ENCODE data around the gene MAD1L1.
"Not testable (repeated sequence)": the region's sequence is repeated elsewhere in the genome, so short reads cannot be mapped to it uniquely, and the experiment has no call there.

Gene MAD1L1

GRCh38 chr7:2037808-2038522 lies 194.8 kb downstream of the MAD1L1 start:
- no peak overlapping the region for H3K9ac ChIP-seq (ENCODE audit: low read length)
- H3K4me1 ChIP-seq (ENCODE audit: control insufficient read depth, insufficient read depth, low read length), result no peaks in the 10 kb centered on the region
- peak overlapping the region; percentile 52 for H3K4me3 ChIP-seq (ENCODE audit: low read length)
- H3K27me3 ChIP-seq (ENCODE audit: control insufficient read depth, insufficient read depth, low read length), result no peaks in the 10 kb centered on the region
- peaks cover 3% of the 10 kb centered on the region for H3K36me3 ChIP-seq (ENCODE audit: control insufficient read depth, insufficient read depth, low read length)
- H3K27ac ChIP-seq (ENCODE audit: low read depth, low read length), result no peak overlapping the region

- no peaks in the 10 kb centered on the region for H3K36me3 ChIP-seq (ENCODE audit: control insufficient read depth, insufficient read depth, low read length)
- H3K27ac ChIP-seq (ENCODE audit: low read depth, low read length), result no peak overlapping the region
- H3K27me3 ChIP-seq (ENCODE audit: control insufficient read depth, insufficient read depth, low read length), result no peaks in the 10 kb centered on the region
- H3K4me1 ChIP-seq (ENCODE audit: control insufficient read depth, insufficient read depth, low read length), result no peaks in the 10 kb centered on the region
- peak overlapping the region; percentile 52 for H3K4me3 ChIP-seq (ENCODE audit: low read length)
- H3K9ac ChIP-seq (ENCODE audit: low read length), result no peak overlapping the region
Measured at GRCh38 chr7:2037301-2037807, 195.4 kb downstream of the MAD1L1 start.

DNA sequence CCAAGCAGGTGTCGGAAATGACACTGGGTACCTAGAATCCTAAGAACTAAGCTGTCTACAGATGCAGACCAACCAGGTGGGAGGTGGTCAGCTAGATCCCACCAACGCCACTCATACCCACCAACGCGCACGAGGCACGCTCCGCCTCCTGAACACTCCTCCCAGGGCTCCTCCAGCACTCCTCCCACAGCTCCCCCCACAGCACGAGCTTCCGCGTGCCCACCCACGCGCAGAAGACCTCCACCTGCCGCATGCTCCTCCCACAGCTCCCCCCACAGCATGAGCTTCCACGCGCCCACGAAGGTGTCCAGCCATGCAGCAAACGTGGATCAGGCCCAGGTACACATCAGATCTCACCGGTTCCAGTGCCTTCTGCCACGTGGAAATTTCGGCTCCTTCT lies 196.0 kb downstream of the MAD1L1 start:
- Histone ChIP-seq H3K27me3 (ENCODE audit: control insufficient read depth, insufficient read depth, low read length) (no peaks in the 10 kb centered on the region), H3K36me3 (ENCODE audit: control insufficient read depth, insufficient read depth, low read length) (no peaks in the 10 kb centered on the region), H3K9ac (ENCODE audit: low read length) (no peak overlapping the region), H3K4me3 (ENCODE audit: low read length) (no peak overlapping the region), H3K27ac (ENCODE audit: low read depth, low read length) (no peak overlapping the region), H3K4me1 (ENCODE audit: control insufficient read depth, insufficient read depth, low read length) (no peaks in the 10 kb centered on the region)

GRCh38 chr7:2036201-2036600 lies 196.5 kb downstream of the MAD1L1 start:
- not testable (repeated sequence) for H3K4me3 ChIP-seq (ENCODE audit: low read length); H3K27me3 ChIP-seq (ENCODE audit: control insufficient read depth, insufficient read depth, low read length); H3K27ac ChIP-seq (ENCODE audit: low read depth, low read length); H3K9ac ChIP-seq (ENCODE audit: low read length); H3K36me3 ChIP-seq (ENCODE audit: control insufficient read depth, insufficient read depth, low read length); H3K4me1 ChIP-seq (ENCODE audit: control insufficient read depth, insufficient read depth, low read length)

DNA sequence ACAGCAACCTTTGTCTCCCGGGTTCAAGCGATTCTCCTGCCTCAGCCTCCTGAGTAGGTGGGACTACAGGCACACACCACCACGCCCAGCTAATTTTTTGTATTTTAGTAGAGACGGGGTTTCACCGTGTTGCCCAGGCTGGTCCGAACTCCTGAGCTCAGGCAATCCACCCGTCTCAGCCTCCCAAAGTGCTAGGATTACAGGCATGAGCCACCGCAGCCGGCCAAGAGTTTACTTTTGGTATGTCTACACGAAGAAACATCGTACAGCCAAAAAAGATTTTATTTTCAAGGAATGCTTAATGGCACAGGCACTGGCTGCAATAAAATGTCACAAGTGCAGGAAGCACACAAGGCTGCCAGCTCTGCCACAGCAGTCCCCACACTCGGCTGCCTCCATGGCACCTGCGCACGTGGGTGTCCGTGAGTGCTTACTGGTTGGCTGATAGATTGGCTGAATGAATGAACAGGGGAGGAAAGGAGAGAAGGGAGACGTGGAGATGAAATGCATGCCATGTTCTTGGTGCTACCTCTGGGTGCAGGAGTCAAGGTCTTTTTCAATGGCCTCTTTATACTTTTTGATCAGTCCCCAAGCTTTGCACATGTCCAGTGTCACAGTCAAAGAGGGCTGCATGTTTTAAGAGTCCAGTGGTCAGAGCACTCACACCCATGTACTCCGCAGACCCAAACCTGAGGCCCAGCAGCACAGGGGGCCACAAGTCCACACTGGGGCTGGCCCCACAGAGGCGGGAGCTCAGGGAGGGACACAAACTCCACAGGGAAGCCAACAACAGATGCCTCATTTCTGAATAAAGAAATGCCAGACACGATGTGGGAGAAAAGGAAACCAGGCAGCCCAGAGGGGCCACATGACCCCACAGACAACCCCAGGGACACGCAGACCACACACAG lies 198.2 kb downstream of the MAD1L1 start:
- Histone ChIP-seq H3K9ac (ENCODE audit: low read length) (no peak overlapping the region), H3K27ac (ENCODE audit: low read depth, low read length) (no peak overlapping the region), H3K4me3 (ENCODE audit: low read length) (no peak overlapping the region), H3K27me3 (ENCODE audit: control insufficient read depth, insufficient read depth, low read length) (no peaks in the 10 kb centered on the region), H3K36me3 (ENCODE audit: control insufficient read depth, insufficient read depth, low read length) (no peaks in the 10 kb centered on the region), H3K4me1 (ENCODE audit: control insufficient read depth, insufficient read depth, low read length) (no peaks in the 10 kb centered on the region)

- Histone ChIP-seq H3K4me1 (ENCODE audit: control insufficient read depth, insufficient read depth, low read length) (no peaks in the 10 kb centered on the region), H3K9ac (ENCODE audit: low read length) (no peak overlapping the region), H3K27me3 (ENCODE audit: control insufficient read depth, insufficient read depth, low read length) (no peaks in the 10 kb centered on the region), H3K36me3 (ENCODE audit: control insufficient read depth, insufficient read depth, low read length) (no peaks in the 10 kb centered on the region), H3K4me3 (ENCODE audit: low read length) (no peak overlapping the region), H3K27ac (ENCODE audit: low read depth, low read length) (no peak overlapping the region)
Measured at GRCh38 chr7:2033586-2034135, 199.1 kb downstream of the MAD1L1 start.

- Histone ChIP-seq H3K27ac (ENCODE audit: low read depth, low read length) (no peak overlapping the region), H3K4me1 (ENCODE audit: control insufficient read depth, insufficient read depth, low read length) (no peaks in the 10 kb centered on the region)
Measured at GRCh38 chr7:2032876-2033407, 199.8 kb downstream of the MAD1L1 start.

DNA sequence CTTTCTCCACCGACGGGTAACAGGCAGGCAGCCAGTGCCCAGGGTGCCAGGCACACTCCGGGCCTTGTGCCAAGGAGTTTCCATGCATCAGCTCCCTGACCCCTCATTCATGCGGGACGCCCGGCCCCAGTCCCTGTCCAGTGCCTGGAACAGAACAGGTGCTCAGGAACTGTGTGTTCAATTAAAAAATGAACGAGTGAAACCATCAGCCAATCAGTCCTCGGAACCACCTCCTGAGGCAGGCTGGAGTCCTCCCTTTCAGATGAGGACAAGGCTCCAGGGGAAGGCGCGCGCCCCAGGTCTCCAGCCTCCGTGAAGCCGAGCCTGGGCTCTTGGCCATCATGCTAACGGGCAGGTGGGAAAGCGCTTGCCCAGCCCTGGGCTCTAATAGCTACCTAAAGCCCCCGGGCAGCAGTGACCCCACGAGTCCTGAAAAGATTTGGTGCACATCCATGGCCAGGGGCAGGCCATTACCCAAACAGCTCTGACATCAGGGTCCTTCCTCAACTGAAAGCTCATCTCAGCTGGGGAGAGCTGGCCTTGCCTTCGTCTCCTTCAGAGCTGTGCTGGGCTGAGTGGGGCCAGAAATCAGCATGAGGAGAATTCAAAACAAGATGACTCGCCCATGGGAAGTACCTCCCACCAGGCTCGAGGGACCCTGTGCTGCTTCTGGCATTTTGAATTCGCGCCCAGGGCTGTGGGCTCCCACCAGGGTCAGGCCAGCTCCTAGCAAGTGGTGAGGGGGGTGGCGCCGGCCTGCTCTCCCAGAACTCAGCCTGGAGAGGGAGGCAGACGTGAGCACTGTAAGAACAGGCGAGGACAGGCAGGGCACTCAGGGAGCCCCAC lies 200.5 kb downstream of the MAD1L1 start:
- H3K4me3 ChIP-seq (ENCODE audit: low read length), result no peak overlapping the region
- no peak overlapping the region for H3K27ac ChIP-seq (ENCODE audit: low read depth, low read length)
- H3K36me3 ChIP-seq (ENCODE audit: control insufficient read depth, insufficient read depth, low read length), result no peaks in the 10 kb centered on the region
- H3K27me3 ChIP-seq (ENCODE audit: control insufficient read depth, insufficient read depth, low read length), result no peaks in the 10 kb centered on the region
- no peaks in the 10 kb centered on the region for H3K4me1 ChIP-seq (ENCODE audit: control insufficient read depth, insufficient read depth, low read length)
- H3K9ac ChIP-seq (ENCODE audit: low read length), result no peak overlapping the region

More at GRCh38 chr7:2032876-2033407, 199.8 kb downstream of the MAD1L1 start:
- H3K27me3 ChIP-seq (ENCODE audit: control insufficient read depth, insufficient read depth, low read length), result no peaks in the 10 kb centered on the region
- H3K9ac ChIP-seq (ENCODE audit: low read length), result no peak overlapping the region
- H3K4me3 ChIP-seq (ENCODE audit: low read length), result no peak overlapping the region
- H3K36me3 ChIP-seq (ENCODE audit: control insufficient read depth, insufficient read depth, low read length), result no peaks in the 10 kb centered on the region

GRCh38 chr7:2031451-2031845 lies 201.3 kb downstream of the MAD1L1 start:
- H3K9ac ChIP-seq (ENCODE audit: low read length), result no peak overlapping the region
- H3K27ac ChIP-seq (ENCODE audit: low read depth, low read length), result no peak overlapping the region
- no peaks in the 10 kb centered on the region for H3K4me1 ChIP-seq (ENCODE audit: control insufficient read depth, insufficient read depth, low read length)
- H3K27me3 ChIP-seq (ENCODE audit: control insufficient read depth, insufficient read depth, low read length), result no peaks in the 10 kb centered on the region
- no peaks in the 10 kb centered on the region for H3K36me3 ChIP-seq (ENCODE audit: control insufficient read depth, insufficient read depth, low read length)
- H3K4me3 ChIP-seq (ENCODE audit: low read length), result no peak overlapping the region

GRCh38 chr7:2030475-2031450 lies 202.0 kb downstream of the MAD1L1 start:
- no peak overlapping the region for H3K9ac ChIP-seq (ENCODE audit: low read length)
- H3K4me1 ChIP-seq (ENCODE audit: control insufficient read depth, insufficient read depth, low read length), result no peaks in the 10 kb centered on the region
- no peak overlapping the region for H3K27ac ChIP-seq (ENCODE audit: low read depth, low read length)
- H3K4me3 ChIP-seq (ENCODE audit: low read length), result no peak overlapping the region
- no peaks in the 10 kb centered on the region for H3K27me3 ChIP-seq (ENCODE audit: control insufficient read depth, insufficient read depth, low read length)
- H3K36me3 ChIP-seq (ENCODE audit: control insufficient read depth, insufficient read depth, low read length), result no peaks in the 10 kb centered on the region

- no peak overlapping the region for H3K27ac ChIP-seq (ENCODE audit: low read depth, low read length)
- H3K9ac ChIP-seq (ENCODE audit: low read length), result no peak overlapping the region
- H3K36me3 ChIP-seq (ENCODE audit: control insufficient read depth, insufficient read depth, low read length), result no peaks in the 10 kb centered on the region
- H3K4me3 ChIP-seq (ENCODE audit: low read length), result no peak overlapping the region
- no peaks in the 10 kb centered on the region for H3K27me3 ChIP-seq (ENCODE audit: control insufficient read depth, insufficient read depth, low read length)
- H3K4me1 ChIP-seq (ENCODE audit: control insufficient read depth, insufficient read depth, low read length), result no peaks in the 10 kb centered on the region
Measured at GRCh38 chr7:2029936-2030335, 202.8 kb downstream of the MAD1L1 start.

All from rectal smooth muscle tissue (tissue), 1 donor.